ENCODE results near the gene ACVR1B. TPM values are rescaled to one million over a fixed set of nuclear protein-coding genes. Genes with fewer than 3 reads are reported as not detected.

Gene ACVR1B
- total and polyA plus RNA-seq, 2 of the 8 experiments (the other 6 are each of a cell fraction or from before 2014, with no cell fraction given): 16.0 to 19.2 TPM

DNA sequence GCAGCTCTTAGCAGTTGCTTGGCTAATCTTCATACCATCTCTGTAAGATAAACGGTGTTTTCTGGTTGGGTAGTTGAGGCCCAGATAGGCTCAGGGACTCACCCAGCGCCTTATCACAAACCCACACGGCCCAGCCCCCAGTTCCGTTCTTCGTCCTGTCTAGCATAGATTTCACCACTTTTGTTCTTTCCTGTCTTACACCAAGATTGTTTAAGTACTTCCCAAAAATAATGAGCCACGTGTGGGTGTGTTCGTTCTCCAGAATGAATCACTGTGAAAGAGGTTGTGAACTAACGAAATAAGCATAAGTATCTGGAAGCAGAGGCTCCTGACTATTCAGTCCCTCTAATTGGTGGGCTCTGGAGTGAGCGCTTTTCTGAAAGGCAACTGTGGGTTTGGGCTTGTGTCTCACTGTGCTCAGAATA, 21.4 kb downstream of the ACVR1B start:
- H3K56ac ChIP-seq (replicated peaks; ENCODE audit: insufficient read length, low read depth, low read length): no peak overlapping the region
- H3K4ac ChIP-seq (replicated peaks; ENCODE audit: insufficient read length, low read depth, low read length): no peak overlapping the region
- H4K20me1 ChIP-seq (replicated peaks in 1 of 2; ENCODE audit: control insufficient read depth in 1 of 2, insufficient read depth in 2 of 2, low read length in 2 of 2): peaks cover 9 to 20% of the 10 kb centered on the region in 2 experiments
- FAIRE-seq (no peak), DNase-seq (ENCODE audit: low read depth in 1 of 2, low spot score in 2 of 2) (no peak)
- H2AK5ac ChIP-seq (ENCODE audit: low read depth, low read length): no peak overlapping the region
- H3K18ac ChIP-seq (ENCODE audit: extremely low read depth, low read length): no peak overlapping the region
- peaks cover 2 to 14% (median 9%) of the 10 kb centered on the region in 4 experiments; a peak in 7 of 8 replicates for H3K36me3 ChIP-seq (ENCODE audit: control insufficient read depth in 2 of 4, insufficient read depth in 4 of 4, low read length in 3 of 4)
- no peak for TF ChIP-seq SP2 (IDR thresholded peaks at IDR 0.05; ENCODE audit: low read length)
- TF ChIP-seq SP4 (IDR thresholded peaks at IDR 0.05; ENCODE audit: low read length): no peak
- TF ChIP-seq MAFK (IDR thresholded peaks at IDR 0.05; ENCODE audit: low read depth, low read length): no peak
- no peak for TF ChIP-seq YY1 (IDR thresholded peaks at IDR 0.05; ENCODE audit: low read depth, low read length)
- no peak for TF ChIP-seq RAD21 (IDR thresholded peaks at IDR 0.05 in 1 of 2, conservative IDR thresholded peaks at IDR 0.05 in 1 of 2; ENCODE audit: low read depth in 2 of 2, low read length in 2 of 2)
- TF ChIP-seq, protein P1, sequence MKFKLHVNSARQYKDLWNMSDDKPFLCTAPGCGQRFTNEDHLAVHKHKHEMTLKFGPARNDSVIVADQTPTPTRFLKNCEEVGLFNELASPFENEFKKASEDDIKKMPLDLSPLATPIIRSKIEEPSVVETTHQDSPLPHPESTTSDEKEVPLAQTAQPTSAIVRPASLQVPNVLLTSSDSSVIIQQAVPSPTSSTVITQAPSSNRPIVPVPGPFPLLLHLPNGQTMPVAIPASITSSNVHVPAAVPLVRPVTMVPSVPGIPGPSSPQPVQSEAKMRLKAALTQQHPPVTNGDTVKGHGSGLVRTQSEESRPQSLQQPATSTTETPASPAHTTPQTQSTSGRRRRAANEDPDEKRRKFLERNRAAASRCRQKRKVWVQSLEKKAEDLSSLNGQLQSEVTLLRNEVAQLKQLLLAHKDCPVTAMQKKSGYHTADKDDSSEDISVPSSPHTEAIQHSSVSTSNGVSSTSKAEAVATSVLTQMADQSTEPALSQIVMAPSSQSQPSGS (IDR thresholded peaks at IDR 0.05; ENCODE audit: low read length): no peak
- no peak for TF ChIP-seq CHD1 (IDR thresholded peaks at IDR 0.05; ENCODE audit: low read depth, low read length)
- TF ChIP-seq GABPA (IDR thresholded peaks at IDR 0.05; ENCODE audit: borderline replicate concordance, insufficient read depth, low read length): no peak
- TF ChIP-seq EZH2 (IDR thresholded peaks at IDR 0.05; ENCODE audit: low read depth, low read length, severe bottlenecking): no peak
- no peak overlapping the region for H4K8ac ChIP-seq (ENCODE audit: extremely low read depth, insufficient read depth, low read length)
- H3K9ac ChIP-seq (replicated peaks in 1 of 4; ENCODE audit: extremely low read depth in 1 of 4, low read depth in 3 of 4, low read length in 3 of 4): peak overlapping the region in 1 of 4 experiments; percentile 37; a peak in 1 of 7 replicates
- H3K23ac ChIP-seq (ENCODE audit: insufficient read length): no peak overlapping the region
- H2AFZ ChIP-seq (ENCODE audit: low read length): no peak overlapping the region
- H3K79me1 ChIP-seq (ENCODE audit: low read depth, low read length): peaks cover 6% of the 10 kb centered on the region; the same call in 1 of the 2 replicates
- no peak overlapping the region for H3K4me2 ChIP-seq (ENCODE audit: insufficient read depth in 1 of 2, low read depth in 2 of 2, low read length in 2 of 2)
- ChIA-PET CTCF (ENCODE audit: partially characterized antibody) (interaction anchor here (0.9 to 4.6 kb wide), 9 partner anchors 10 to 140 kb away, joined by 3 to 55 read pairs (median 3); no protein-coding TSS in a partner anchor), POLR2A (ENCODE audit: partially characterized antibody) (no interaction called here)
- H3K4me3 ChIP-seq (ENCODE audit: extremely low read depth in 1 of 4, insufficient read depth in 2 of 4, low read depth in 3 of 4, low read length in 4 of 4): no peak overlapping the region
- H2BK20ac ChIP-seq (ENCODE audit: low read length): no peak overlapping the region
- H4K5ac ChIP-seq (ENCODE audit: insufficient read length, low read depth, low read length): no peak overlapping the region
- no peak overlapping the region for H3K14ac ChIP-seq (ENCODE audit: insufficient read length)
- 81% methylated on average over 9 of the region's 9 CpGs; no CpG with 5 or more reads in 1 of the 2 experiments for WGBS, 2 experiments (ENCODE audit: extremely low coverage in 1 of 2, insufficient coverage in 1 of 2, insufficient read length in 1 of 2, insufficient replicate concordance in 2 of 2, low coverage in 1 of 2, low lambda C conversion rate in 2 of 2, missing lambda C conversion rate in 1 of 2)
- H2BK5ac ChIP-seq (ENCODE audit: low read depth, low read length): no peak overlapping the region
- no peak overlapping the region for H2BK15ac ChIP-seq (ENCODE audit: low read length)
- no peaks in the 10 kb centered on the region for H3K23me2 ChIP-seq (ENCODE audit: low read depth, low read length)
- no peak overlapping the region for H3K27ac ChIP-seq (ENCODE audit: low read depth, low read length)
- H3K4me1 ChIP-seq (replicated peaks in 1 of 4; ENCODE audit: control insufficient read depth in 3 of 4, insufficient read depth in 4 of 4, low read length in 3 of 4): peaks cover 3 to 10% (median 6%) of the 10 kb centered on the region in 4 experiments; a peak in 5 of 7 replicates
- H2BK120ac ChIP-seq (replicated peaks; ENCODE audit: low read depth, low read length): no peak overlapping the region
- no peak overlapping the region for H2BK12ac ChIP-seq (ENCODE audit: low read depth, low read length)
- no peak overlapping the region for H4K91ac ChIP-seq (replicated peaks; ENCODE audit: insufficient read length, low read length)
- no peaks in the 10 kb centered on the region for H3K9me3 ChIP-seq (ENCODE audit: insufficient read depth in 2 of 2, low read depth in 1 of 2, low read length in 1 of 2)
- H3K27me3 ChIP-seq (replicated peaks in 1 of 4; ENCODE audit: control insufficient read depth in 3 of 4, extremely low read depth in 1 of 4, insufficient read depth in 3 of 4, low read length in 3 of 4): no peaks in the 10 kb centered on the region
- peaks cover 0 to 14% of the 10 kb centered on the region in 2 experiments; a peak in 1 of 4 replicates for H3K79me2 ChIP-seq (ENCODE audit: control insufficient read depth in 1 of 2, insufficient read depth in 2 of 2, low read length in 2 of 2)
